ENCODE data around the gene PTGR2.

- TF ChIP-seq CTCF (conservative IDR thresholded peaks at IDR 0.05; ENCODE audit: low read depth, low read length) (no peak), EZH2 (IDR thresholded peaks at IDR 0.05; ENCODE audit: borderline replicate concordance, low read depth, low read length, poor library complexity, severe bottlenecking) (no peak)
Observed at GRCh38 chr14:73814153-73814552, 37.5 kb upstream of the PTGR2 start.
